ENCODE data around the gene LIMK1. TPM values are rescaled to one million over a fixed set of nuclear protein-coding genes. Genes with fewer than 3 reads are reported as not detected.
"Not testable (repeated sequence)": the region's sequence is repeated elsewhere in the genome, so short reads cannot be mapped to it uniquely, and the experiment has no call there.

LIMK1 gene
- 13.2 and 26.9 TPM in 2 replicates for total RNA-seq (2014; rRNA removed; shearing (Covaris generic); ENCODE audit: low replicate concordance)

DNA sequence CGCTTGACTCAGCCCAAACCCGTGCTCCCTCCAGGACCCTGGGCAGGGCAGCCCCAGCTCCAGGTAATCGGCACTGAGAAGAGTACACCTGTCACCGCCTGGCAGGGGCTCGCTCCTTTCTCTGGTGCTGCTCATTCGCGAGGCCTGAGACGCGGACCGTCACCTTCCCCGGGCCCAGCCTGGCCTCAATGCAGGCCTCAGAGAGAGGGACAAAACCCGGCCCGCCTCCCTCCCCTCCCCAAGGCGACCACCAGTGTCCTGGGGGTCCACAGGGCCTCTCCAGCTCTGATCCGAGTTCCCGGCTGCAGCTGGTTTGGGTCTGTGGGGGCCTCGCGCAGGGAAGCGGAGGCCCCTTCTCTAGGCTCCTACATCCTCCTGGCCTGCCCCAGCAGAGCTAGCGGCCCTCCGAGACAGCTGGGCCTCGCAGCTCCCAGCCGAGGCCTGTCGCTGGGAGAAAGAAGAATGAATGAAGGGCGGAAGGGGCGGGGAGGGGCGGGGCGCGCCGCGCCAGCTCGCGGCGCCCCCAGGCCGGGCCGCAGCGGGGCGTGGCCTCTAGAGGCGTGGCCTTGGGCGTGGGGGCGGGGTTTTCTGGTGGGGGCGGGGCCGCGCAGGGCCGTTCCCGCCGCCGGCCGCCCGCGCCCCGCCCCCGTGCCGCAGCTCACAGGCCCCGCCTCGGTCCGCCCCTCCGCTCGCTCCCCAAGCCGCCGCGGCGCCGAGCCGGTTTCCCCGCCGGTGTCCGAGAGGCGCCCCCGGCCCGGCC, at the start of gene LIMK1:
Gene LIMK1 (plus strand): TSS at position 688 of the 760 bp plus-strand sequence. CDS start 187 bp downstream, outside the sequence.
- no peaks in the 10 kb centered on the region for H3K27me3 ChIP-seq
- peak within 1 kb of the TSS; percentile 65 for H3K4me3 ChIP-seq
- H3K36me3 ChIP-seq: peaks cover 18% of the 10 kb centered on the region
- no peaks in the 10 kb centered on the region for H3K9me3 ChIP-seq
- peak; percentile 72 for DNase-seq

DNA sequence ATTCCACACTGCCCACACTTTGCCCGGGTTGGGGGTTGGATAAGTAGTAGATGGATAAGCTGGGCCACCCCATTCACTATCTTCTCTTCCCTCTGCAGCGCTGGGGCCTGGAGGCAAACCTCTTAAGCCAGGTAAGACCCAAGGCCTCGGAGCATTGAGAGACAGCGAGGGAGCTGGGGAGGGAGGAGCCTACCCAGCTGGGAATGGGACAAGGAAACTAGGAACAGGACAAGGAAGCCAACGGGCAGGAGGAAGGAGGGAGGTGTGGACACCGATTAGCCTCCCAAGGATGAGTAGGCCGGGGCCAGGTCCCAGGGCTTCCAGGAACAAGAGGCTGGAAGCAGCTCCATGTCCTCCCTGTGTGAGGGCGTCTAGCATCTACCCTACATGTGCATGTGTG, 46.0 kb upstream of the LIMK1 start:
- Histone ChIP-seq H3K9me3 (no peaks in the 10 kb centered on the region), H3K4me3 (no peak overlapping the region), H3K36me3 (no peaks in the 10 kb centered on the region), H3K27me3 (no peaks in the 10 kb centered on the region)
- DNase-seq: no peak

DNA sequence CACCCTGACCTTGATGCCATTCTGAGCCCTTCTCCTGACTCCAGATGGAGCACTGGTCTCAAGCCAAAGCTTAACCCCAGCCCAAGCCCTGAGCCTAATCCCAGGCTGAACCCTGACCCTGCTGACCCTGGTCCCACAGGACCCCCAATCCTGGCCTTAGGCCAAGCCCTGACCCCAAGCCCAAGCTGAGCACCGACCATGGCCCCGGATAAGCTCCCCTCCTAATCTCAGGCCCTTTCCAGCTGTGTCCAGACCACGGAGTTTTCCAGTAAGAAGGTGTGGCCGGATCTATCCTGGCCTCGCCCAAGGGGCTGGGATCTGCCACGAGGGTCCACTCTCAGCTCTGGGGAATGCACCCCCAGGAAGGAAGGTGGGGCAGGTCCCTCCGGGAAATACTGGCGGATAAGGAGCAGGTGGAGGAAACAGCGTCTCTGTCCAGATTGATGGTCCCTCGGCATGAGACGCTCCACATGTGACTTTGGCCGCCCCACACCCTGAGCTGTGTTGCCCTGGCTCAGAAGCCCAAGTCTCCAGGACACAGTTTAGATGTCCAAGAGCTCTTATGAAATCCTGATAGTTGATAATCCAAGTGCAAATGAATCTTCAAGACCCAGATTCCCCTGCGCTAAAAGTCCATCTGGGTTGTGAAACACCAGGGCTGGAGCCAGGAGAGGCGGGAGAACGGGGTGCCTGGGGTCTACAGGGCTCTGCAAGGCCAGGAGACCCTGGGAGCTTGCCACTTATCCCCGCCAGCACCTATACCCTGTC, 45.2 kb upstream of the LIMK1 start:
- Histone ChIP-seq H3K27me3 (no peaks in the 10 kb centered on the region), H3K4me3 (no peak overlapping the region), H3K36me3 (no peaks in the 10 kb centered on the region), H3K9me3 (no peaks in the 10 kb centered on the region)
- DNase-seq: no peak

DNA sequence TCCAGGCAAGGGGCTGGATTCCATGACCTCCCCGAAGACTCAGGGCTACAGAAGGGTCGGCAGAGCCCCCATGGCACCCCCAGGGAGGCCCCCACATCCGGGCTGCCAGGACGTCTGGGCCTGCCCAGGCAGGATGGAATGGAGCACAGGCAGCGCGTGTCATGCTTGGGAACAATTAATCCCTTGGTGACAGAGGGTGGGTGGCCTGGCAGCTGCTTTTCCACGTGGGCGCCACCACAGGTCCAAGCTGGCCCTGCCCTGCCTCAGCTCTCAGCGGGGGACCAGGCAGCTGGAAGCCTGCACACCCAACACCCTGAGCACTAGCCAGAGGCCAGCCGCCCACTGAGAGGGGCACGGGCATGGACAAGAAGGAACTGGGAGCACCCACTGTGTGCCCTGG, 44.3 kb upstream of the LIMK1 start:
- no peak for DNase-seq
- no peaks in the 10 kb centered on the region for H3K27me3 ChIP-seq

DNA sequence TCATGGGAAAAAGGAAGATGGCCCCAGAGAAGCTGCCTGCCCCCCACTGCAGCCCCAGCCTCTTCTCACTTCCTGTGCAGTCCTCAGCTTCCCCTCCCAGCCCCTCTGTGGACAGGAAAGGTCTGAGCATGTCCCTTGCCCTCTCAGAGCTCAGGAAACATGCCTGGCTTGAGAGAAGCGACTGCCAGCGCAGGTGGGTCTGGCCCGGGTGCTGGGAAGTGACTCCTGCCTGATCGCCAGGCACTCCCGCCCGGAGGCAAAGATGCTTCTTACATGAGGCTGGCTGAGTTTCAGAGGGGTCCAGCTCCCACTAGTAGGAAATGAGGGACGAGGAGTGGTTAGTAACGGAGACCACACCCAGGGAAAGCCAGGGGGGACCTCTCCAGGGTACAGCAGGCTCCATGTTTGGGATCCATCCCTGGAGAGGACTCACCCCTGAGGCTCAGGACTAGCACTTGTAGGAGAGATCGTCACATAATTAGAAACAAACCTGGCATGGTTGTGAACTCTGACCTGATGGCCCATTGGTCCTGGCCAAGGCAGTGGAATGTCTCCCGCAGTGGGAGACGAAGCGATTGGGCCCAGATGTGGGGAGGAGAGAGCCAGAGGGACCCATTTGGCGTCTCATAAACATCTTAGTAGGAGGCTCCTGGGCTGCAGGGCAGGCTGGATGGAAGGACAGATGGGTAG, 43.4 kb upstream of the LIMK1 start:
- no peaks in the 10 kb centered on the region for H3K9me3 ChIP-seq
- H3K4me3 ChIP-seq: no peak overlapping the region
- no peaks in the 10 kb centered on the region for H3K36me3 ChIP-seq
- no peaks in the 10 kb centered on the region for H3K27me3 ChIP-seq
- no peak for DNase-seq

More for the DNA sequence above, 44.3 kb upstream of the LIMK1 start:
- Histone ChIP-seq H3K36me3 (no peaks in the 10 kb centered on the region), H3K9me3 (no peaks in the 10 kb centered on the region), H3K4me3 (no peak overlapping the region)

DNA sequence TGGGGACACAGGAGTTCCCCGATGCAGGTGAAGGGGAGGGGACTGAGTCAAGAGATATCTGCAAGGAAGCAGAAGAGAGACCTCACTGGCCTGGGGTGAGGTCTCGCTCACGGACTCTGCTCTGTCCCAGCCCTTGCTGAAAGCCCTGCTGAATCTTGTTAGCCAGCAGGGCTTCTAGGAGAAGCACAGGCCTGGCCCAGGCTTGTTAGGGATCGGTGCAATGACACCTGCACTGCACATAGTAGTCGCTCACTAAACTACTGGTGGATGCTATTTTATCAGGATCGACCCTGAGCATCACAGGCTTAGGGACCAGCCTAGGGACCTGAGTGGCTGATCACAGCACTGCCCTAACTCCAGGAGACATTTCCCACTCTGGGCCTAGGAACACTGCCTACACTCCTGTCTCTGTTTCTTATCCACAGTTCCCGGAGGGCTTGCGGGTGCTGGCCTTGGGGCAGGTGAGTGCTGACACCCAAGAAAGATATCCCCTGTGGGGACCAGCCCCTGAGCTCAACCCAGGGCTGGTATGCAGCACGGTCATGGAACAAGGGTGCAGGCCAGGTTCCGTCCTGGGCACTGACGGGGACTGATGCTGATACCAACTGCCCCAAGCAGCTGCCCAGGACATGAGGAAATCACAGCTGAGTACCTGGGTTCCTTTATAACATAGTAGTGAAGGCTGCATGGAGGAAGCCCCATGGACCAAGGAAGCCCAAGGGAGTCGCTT, 42.6 kb upstream of the LIMK1 start:
- H3K36me3 ChIP-seq: no peaks in the 10 kb centered on the region
- no peak for DNase-seq
- no peaks in the 10 kb centered on the region for H3K27me3 ChIP-seq
- no peak overlapping the region for H3K4me3 ChIP-seq
- H3K9me3 ChIP-seq: no peaks in the 10 kb centered on the region

DNA sequence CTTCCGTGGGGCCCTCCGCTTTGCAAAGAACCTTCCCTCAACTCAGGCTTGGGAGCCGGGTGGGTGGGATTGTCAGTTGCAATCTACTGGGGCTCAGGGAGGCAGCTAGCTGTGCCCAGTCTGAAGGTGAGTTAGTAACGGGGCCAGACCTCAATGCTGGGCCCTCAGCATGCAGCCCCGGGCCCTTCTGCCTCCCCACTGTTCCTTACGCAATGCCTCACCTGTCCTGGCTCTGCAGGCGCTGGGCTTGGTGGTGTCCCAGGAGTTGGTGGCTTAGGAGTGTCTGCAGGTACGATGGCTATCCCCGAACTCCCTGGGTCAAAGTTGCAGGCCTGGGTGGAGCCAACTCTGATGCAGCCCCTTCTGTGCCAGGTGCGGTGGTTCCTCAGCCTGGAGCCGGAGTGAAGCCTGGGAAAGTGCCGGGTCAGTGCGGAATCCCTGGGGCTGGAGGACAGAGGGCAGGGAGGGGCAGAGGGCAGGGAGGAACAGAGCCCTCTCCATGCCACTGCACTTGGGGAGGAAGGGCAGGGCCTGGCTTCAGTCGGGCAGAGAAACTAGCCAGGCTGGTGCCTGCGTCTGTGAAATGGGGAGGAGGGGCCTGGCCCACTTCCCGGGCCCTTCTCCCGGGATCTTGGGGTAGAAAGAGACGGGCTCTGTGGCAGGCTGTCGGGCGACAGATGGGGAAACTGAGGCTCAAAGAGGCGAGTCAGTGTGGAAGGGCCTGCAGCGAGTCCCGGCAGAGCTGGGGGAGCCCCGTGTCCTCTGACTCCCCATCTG, 40.7 kb upstream of the LIMK1 start:
- DNase-seq: no peak
- no peaks in the 10 kb centered on the region for H3K9me3 ChIP-seq

DNA sequence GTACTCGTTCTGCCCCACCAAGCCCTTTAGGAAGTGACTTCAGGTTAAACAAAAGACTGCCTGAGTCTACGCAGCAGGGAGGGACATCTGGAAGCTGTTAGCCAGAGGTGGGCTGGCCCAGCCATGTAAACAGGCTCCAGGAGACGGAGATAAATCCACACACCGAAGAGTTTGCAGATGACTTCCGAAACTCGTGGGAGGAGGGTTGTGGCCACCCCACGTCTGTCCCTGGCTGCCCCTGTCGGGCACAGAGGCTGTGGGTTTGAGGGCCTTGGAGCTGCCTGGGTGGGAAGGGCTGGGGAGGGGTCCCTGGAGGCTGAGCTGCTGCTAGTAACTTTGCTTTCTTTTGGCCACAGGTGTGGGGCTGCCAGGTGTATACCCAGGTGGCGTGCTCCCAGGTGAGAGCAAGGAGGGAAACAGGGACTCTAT, 40.1 kb upstream of the LIMK1 start:
- H3K9me3 ChIP-seq: no peaks in the 10 kb centered on the region
- DNase-seq: no peak
- H3K36me3 ChIP-seq: no peaks in the 10 kb centered on the region
- no peak overlapping the region for H3K4me3 ChIP-seq
- H3K27me3 ChIP-seq: no peaks in the 10 kb centered on the region

More for the DNA sequence above, 40.7 kb upstream of the LIMK1 start:
- no peaks in the 10 kb centered on the region for H3K27me3 ChIP-seq
- H3K4me3 ChIP-seq: no peak overlapping the region
- H3K36me3 ChIP-seq: no peaks in the 10 kb centered on the region

DNA sequence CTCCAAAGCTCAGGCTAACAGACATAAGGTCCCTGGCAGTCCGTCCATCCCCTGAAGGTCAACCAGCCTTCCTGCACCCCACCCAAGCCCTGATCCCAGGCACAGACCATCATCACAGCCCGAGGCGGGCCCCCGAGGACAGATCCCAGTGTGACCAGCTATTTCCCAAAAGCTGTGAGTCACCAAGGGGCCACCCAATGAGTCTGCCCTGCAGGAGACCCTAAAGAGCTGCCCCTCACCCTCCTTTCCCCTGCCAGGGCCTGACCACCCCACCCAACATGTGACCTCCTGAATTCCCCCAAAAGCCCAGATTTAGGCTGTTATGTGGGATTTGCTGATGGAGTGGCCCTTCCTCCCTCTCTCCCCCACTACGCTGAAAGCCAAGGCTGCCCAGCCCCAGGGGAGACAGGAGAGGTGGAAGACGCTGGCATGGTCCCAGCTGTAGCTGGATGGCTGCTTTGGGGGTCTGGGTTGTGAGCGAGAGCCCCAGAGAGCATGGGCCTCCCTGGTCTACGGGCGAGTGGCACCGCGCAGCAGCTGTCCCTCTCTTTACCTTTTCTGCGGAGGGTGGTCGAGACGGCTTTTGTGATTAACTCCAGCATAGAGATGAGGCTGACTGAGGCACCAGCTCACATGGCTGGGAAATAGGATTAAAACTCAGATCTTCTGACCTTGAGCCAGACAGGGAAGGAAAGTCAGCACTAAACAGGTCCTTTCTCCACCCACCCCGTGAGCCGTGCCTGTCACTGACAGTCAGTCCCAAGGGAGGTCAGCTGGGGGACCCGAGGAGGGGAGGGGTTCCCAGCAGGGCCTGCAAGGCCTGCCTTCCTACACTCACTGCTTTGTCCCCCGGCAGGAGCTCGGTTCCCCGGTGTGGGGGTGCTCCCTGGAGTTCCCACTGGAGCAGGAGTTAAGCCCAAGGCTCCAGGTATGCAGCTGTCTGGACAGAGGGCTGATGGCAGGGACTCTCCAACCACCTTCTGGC, 38.9 kb upstream of the LIMK1 start:
- Histone ChIP-seq H3K27me3 (no peaks in the 10 kb centered on the region), H3K4me3 (no peak overlapping the region), H3K36me3 (no peaks in the 10 kb centered on the region), H3K9me3 (no peaks in the 10 kb centered on the region)
- no peak for DNase-seq

DNA sequence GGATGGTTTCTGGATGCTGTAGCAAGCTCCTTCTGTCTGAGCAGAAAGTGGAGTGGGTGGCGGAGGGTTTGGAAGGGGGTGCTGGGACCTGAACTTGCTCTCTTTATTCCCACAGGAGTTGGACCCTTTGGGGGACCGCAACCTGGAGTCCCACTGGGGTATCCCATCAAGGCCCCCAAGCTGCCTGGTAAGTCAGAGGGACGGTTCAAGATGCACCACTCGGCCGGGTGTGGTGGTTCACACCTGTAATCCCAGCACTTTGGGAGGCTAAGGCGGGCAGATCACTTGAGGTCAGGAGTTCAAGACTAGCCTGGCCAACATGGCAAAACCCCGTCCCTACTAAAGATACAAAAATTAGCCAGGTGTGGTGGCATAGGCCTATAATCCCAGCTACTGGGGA, 37.0 kb upstream of the LIMK1 start:
- H3K9me3 ChIP-seq, H3K27me3 ChIP-seq, H3K36me3 ChIP-seq, DNase-seq, H3K4me3 ChIP-seq: not testable (repeated sequence)

DNA sequence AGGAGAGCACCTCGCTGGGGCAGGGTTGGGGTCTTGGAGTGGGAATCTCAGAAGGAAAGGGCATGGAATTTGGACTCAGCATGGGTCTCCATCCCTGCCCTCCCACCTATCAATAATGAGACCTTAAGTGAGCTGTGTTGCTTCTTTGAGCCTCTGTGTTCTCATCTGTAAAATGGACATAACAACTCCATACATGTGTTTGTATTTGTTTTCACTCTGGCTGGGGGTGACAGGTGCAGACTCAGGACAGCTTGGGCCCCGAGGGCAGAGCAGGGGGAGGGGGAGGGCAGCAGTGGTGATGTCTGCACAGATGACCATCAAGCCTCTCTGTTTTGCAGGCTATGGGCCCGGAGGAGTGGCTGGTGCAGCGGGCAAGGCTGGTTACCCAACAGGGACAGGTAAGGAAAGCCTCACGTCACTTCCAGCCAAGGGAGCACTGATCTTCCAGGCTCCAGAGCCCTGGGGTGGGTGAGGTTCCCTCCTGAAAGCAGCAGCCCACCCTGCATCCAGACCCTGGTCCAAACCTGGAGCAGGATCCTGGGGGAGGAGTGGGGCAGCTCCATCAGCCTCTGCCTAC, 35.7 kb upstream of the LIMK1 start:
- H3K4me3 ChIP-seq: no peak overlapping the region

DNA sequence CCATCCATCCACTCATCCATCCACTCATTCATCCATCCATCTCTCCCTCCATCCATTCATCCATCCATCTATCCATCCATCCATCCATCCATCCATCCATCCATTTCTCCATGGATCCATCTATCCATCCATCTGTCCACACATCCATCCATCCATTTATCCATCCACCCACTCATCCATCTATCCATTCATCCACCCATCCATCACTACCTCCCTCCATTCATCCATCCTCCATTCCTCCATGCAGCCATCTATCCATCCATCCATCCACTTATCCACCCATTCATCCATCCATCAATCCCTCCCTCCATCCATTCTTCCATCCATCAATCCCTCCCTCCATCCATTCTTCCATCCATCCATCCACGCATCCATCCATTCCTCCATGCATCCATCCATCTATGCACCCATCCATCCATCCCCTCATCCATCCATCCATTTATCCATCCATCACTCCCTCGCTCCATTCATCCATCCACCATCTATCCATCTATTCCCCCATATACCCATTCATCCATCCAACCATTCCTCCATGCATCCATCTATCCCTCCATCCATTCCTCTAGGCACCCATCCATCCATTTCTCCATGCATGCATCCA, 34.5 kb upstream of the LIMK1 start:
- H3K36me3 ChIP-seq: no peaks in the 10 kb centered on the region
- H3K27me3 ChIP-seq: no peaks in the 10 kb centered on the region
- H3K9me3 ChIP-seq: no peaks in the 10 kb centered on the region
- no peak overlapping the region for H3K4me3 ChIP-seq
- no peak for DNase-seq

More for the DNA sequence above, 35.7 kb upstream of the LIMK1 start:
- Histone ChIP-seq H3K27me3 (no peaks in the 10 kb centered on the region), H3K36me3 (no peaks in the 10 kb centered on the region), H3K9me3 (no peaks in the 10 kb centered on the region)
- no peak for DNase-seq

DNA sequence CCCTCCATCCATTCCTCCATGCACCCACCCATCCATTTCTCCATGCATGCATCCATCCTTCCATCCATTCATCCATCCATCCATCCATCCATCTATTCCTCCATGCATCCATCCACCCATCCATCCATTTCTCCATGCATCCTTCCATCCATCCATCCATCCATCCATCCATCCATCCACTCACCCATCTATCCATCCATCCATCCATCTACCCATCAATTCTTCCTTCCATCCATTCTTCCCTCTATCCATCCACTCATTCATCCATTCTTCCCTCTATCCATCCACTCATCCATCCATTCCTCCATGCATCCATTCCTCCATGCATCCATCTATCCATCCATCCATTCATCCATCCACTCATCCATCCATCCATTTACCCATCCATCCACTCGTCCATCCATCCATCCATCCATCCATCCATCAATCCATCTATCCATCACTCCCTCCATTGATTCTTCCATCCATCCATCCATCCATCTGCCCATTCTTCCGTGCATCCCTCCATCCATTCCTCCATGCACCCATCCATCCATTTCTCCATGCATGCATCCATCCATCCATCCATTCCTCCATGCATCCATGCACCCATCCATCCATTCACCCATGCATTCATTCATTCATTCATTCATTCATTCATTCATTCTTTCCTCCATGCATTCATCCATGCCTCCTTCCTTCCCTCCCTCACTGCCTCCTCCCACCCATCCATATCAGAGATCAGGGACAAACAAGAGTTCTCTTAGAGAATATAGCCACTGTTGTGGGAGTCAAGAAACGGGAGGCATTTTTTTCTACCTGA, 33.4 kb upstream of the LIMK1 start:
- no peaks in the 10 kb centered on the region for H3K9me3 ChIP-seq
- H3K4me3 ChIP-seq: no peak overlapping the region
- no peaks in the 10 kb centered on the region for H3K27me3 ChIP-seq
- no peaks in the 10 kb centered on the region for H3K36me3 ChIP-seq
- no peak for DNase-seq

DNA sequence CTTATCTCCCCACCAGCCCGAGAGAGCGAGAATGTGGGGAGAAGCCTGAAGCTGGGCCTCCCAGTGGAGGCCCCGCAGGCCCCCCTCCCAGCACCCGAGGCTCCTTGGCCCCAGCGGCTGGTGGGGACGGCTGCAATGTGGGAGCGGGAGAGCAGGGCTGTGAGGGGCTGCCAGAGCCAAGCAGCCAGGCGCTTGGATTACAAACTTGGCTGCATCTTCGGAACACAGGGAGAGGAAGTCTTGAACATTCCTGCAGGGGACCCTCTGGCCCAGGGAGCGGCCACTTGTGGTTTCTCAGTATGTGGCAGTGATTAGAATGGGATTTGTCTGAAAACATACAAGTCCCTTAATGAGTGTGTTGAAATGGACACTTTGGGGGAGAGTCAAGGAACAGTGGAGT, 32.4 kb upstream of the LIMK1 start:
- H3K27me3 ChIP-seq: no peaks in the 10 kb centered on the region
- no peaks in the 10 kb centered on the region for H3K9me3 ChIP-seq
- DNase-seq: no peak
- no peak overlapping the region for H3K4me3 ChIP-seq
- no peaks in the 10 kb centered on the region for H3K36me3 ChIP-seq

Measured in MG63 (cell line).